NT2/D1 (cell line): ENCODE results near the gene MAP1A.

Experiments used
- DNase-seq: peaks from one replicate; pipeline ENCODE4 v3.0.0-alpha.2; 2011; ENCODE audit warnings: low read depth, low spot score
- H3K27me3 ChIP-seq: 2 replicates; pipeline ENCODE4 v1.6.0; 2011; ENCODE audit warnings: mild to moderate bottlenecking; ENCODE audit not compliant: insufficient read length, insufficient read depth
- H3K36me3 ChIP-seq: 2 replicates; pipeline ENCODE4 v1.6.1; 2011; ENCODE audit warnings: mild to moderate bottlenecking, low read length, mixed read lengths; ENCODE audit not compliant: insufficient read depth, insufficient read length
- H3K4me1 ChIP-seq: 2 replicates; pipeline ENCODE4 v1.5.1; 2011; ENCODE audit not compliant: insufficient read depth, insufficient read length
- H3K4me3 ChIP-seq: 2 replicates; pipeline ENCODE4 v1.5.1; 2011; ENCODE audit warnings: low read depth; ENCODE audit not compliant: insufficient read length
- H3K9ac ChIP-seq: 2 replicates; pipeline ENCODE4 v1.6.0; 2011; ENCODE audit warnings: low read depth; ENCODE audit not compliant: insufficient read length
- H3K9me3 ChIP-seq: 2 replicates; pipeline ENCODE4 v1.5.1; 2011; ENCODE audit warnings: mild to moderate bottlenecking, low read length; ENCODE audit not compliant: insufficient read depth
- SUZ12 ChIP-seq: IDR thresholded peaks from 2 replicates; pipeline ENCODE4 v1.6.1; 2011; ENCODE audit not compliant: insufficient read length, insufficient read depth; ENCODE audit errors: extremely low read depth
- YY1 ChIP-seq: IDR thresholded peaks from 2 replicates; pipeline ENCODE4 v1.6.1; 2011; ENCODE audit not compliant: insufficient read length, insufficient read depth
- ZNF274 ChIP-seq: IDR thresholded peaks from 2 replicates; pipeline ENCODE4 v1.6.1; 2011; ENCODE audit warnings: mild to moderate bottlenecking, low read depth, low read length

The MAP1A gene

DNA sequence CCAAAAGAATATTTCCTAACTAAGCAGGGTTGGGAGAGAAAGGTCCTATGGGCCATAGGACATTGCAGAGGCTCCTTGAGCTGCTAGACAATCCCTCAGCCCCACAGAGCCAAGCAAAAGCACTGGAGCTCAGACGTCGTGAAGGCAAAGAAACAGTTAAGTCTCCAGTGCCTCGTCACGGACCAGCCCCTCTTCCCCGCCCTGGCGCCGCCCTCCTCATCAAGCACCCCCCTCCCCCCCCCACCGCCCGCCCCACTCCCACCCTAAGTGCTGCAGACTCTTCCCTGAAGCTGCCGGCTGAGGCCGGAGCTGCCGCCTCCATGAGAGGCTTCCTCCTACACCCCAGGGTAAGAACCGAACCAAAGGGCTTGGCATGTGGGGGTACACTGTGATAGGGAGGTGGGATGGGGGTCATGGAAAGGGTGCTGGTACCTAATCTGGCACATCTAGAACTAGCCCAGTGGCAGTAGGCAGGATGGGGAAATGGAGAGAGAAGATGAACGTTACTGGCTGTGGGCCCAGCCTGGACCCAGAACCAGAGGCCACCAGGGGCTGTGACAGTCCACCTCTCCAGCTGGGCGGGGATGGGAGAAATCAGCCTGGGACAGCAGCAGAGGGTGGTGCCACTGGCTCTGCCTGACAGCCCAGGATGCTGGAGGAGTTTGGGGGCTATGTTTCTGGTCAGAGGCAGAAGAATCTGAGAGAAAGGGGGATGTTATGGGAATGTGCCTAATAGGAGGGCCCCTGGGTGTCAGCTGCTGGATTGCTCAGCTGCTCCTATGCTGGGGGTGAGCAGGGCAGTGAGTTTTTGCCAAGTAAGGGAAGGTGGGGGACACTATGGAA, at the start of gene MAP1A:
MAP1A (plus strand) TSS at position 255 of the 843 bp plus-strand sequence. CDS start 3,866 bp downstream, outside the sequence.
- Histone ChIP-seq H3K4me1 (no peaks in the 10 kb centered on the region), H3K36me3 (peaks cover 25% of the 10 kb centered on the region), H3K9me3 (no peaks in the 10 kb centered on the region), H3K9ac (peak within 1 kb of the TSS; percentile 70), H3K4me3 (peak within 1 kb of the TSS; percentile 58), H3K27me3 (peaks cover 26% of the 10 kb centered on the region)
- no peak for DNase-seq
- TF ChIP-seq SUZ12 (no peak), YY1 (no peak), ZNF274 (no peak)

DNA sequence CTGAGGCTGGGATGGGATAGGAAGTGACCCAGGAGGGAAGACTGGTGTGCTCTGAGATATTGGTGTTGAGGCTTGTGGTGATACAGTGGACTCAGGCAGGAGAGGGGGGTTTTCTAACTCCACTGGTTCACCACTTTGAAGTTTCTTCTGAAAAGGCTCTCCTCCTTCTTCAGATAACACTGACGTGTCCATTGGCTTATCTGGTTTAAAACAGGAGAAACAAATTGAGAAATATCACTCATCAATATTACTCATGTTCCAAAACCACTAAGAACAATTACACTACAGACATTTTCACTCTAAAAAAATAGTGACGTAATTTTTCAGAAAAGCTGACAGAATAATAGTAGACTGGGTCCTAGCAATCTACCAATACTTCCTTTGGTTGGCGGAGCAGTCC, 47.5 kb upstream of the MAP1A start:
- H3K4me1 ChIP-seq: no peaks in the 10 kb centered on the region
- no peak overlapping the region for H3K9ac ChIP-seq
- peaks cover 71% of the 10 kb centered on the region for H3K36me3 ChIP-seq
- DNase-seq: no peak
- TF ChIP-seq SUZ12: no peak
- TF ChIP-seq YY1: no peak
- TF ChIP-seq ZNF274: no peak
- no peaks in the 10 kb centered on the region for H3K27me3 ChIP-seq
- no peak overlapping the region for H3K4me3 ChIP-seq
- no peaks in the 10 kb centered on the region for H3K9me3 ChIP-seq

DNA sequence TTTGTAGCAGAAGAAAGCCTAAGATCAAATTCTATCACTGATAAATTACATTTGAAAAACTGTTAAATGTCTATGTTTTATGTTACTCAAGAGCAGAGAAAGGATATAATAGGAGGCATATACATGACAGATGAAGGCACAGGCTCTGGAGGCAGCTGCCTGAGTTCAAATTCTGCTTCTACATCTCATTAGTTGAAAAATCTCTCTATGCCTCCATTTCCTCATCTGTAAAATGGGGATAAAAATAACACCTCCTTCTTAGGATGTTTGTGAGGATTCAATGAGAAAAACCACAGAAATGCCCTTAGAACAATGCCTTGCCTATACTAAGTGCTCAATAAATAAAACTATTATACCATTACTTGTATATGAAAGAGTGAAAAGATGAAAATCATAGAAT, 45.4 kb upstream of the MAP1A start:
- no peaks in the 10 kb centered on the region for H3K4me1 ChIP-seq

DNA sequence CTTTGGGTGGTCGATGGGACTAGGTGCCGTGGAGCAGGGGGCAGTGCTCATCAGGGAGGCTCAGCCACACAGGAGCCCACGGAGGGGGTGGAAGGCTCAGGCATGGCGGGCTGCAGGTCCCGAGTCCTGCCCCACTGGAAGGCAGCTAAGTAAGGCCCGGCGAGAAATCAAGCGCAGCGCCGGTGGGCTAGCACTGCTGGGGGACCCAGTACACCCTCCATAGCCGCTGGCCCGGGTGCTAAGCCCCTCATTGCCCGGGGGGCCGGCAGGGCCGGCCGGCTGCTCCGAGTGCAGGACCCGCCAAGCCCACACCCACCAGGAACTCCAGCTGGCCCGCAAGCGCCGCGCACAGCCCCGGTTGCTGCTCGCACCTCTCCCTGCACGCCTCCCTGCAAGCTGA, 43.5 kb upstream of the MAP1A start:
- Histone ChIP-seq H3K4me1 (no peaks in the 10 kb centered on the region), H3K36me3 (peaks cover 79% of the 10 kb centered on the region), H3K27me3 (no peaks in the 10 kb centered on the region), H3K4me3 (no peak overlapping the region), H3K9me3 (no peaks in the 10 kb centered on the region), H3K9ac (no peak overlapping the region)
- no peak for TF ChIP-seq SUZ12
- no peak for TF ChIP-seq ZNF274
- no peak for TF ChIP-seq YY1
- DNase-seq: no peak

More for the DNA sequence above, 45.4 kb upstream of the MAP1A start:
- no peak for TF ChIP-seq ZNF274
- no peak for TF ChIP-seq SUZ12
- peaks cover 82% of the 10 kb centered on the region for H3K36me3 ChIP-seq
- H3K4me3 ChIP-seq: no peak overlapping the region
- H3K9me3 ChIP-seq: no peaks in the 10 kb centered on the region
- H3K9ac ChIP-seq: no peak overlapping the region
- DNase-seq: no peak
- H3K27me3 ChIP-seq: no peaks in the 10 kb centered on the region

DNA sequence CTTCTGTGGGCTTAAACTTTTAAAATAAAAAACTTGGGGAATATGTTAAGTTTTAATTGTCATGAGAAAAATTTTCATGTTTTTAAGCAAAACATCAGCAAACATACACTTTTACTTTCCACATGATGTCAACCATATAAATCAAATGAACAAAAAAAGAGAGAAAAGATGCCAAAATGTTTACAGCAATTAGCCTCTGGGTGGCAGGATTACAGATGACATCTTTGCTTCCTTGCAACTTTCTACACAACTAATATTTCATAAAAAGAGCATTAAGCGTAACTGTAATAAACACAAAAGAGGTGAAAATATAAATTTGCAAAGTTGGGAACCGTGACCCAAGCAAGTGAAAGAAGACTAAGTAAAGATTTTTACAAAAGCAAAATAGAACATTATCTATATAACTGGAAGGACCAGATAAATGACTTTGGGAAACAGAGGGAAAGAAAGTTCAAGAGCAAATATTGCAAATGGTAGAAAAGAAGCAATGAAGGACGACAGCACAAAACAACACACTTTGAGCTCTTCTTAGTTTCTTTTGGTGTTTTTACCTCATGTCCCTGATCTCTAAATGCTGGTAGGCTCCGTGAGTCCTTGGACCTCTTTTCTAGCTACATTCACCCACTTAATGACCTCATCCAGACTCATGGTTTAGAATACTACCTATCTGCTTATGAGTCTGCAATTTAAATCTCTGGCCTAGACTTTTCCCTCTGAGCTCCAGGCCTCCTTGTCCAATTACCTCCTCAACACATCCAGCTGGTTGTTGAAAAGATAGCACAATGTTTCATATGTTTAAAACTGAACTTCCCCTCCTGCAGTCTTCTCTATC, 33.9 kb upstream of the MAP1A start:
- Histone ChIP-seq H3K4me3 (no peak overlapping the region), H3K9me3 (no peaks in the 10 kb centered on the region), H3K36me3 (peaks cover 56% of the 10 kb centered on the region), H3K4me1 (no peaks in the 10 kb centered on the region), H3K27me3 (no peaks in the 10 kb centered on the region), H3K9ac (no peak overlapping the region)
- TF ChIP-seq SUZ12: no peak
- TF ChIP-seq YY1: no peak
- no peak for TF ChIP-seq ZNF274
- DNase-seq: no peak

DNA sequence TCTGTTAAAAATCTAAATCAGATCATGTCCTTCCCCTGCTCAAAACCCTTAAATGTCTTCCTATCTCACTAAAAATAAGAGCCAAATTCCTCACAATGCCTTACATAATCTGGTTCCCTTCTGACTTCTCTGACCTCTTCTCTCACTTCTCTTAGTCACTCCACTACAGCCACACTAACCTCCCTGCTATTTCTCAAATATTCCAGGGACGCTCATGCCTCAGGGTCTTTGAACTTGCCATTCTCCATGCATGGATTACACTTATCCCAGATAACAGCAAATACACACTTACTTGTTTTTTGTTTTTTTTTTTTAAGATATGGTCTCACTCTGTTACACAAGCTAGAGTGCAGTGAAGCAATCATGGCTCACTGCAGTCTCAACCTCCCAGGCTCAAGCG, 33.0 kb upstream of the MAP1A start:
- Histone ChIP-seq H3K4me1 (no peaks in the 10 kb centered on the region), H3K36me3 (peaks cover 57% of the 10 kb centered on the region), H3K9me3 (no peaks in the 10 kb centered on the region), H3K9ac (no peak overlapping the region), H3K27me3 (no peaks in the 10 kb centered on the region), H3K4me3 (no peak overlapping the region)
- no peak for TF ChIP-seq ZNF274
- TF ChIP-seq SUZ12: no peak
- TF ChIP-seq YY1: no peak
- no peak for DNase-seq
